ENCODE data around the gene C6orf141.
"Not testable (repeated sequence)": the region's sequence is repeated elsewhere in the genome, so short reads cannot be mapped to it uniquely, and the experiment has no call there.

The C6orf141 gene

DNA sequence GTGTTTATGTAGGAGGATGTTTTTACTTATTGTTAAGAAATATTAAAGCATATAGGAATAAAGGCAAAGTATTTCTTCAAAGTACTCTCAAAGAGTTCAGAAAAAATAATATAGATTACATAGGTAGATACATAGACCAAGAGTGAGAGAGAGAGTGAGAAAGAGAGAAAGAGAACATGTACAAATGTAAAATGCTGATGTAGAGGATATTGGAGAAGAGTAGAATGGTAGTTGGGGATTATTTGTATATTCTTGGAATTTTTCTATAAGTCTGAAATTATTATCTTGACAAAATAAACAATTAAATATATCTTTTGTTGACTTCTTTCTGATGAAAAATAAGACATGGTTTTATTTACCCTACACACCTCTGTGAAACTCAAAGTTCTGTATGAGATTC, 29.2 kb downstream of the C6orf141 start:
- DNase-seq = no peak

DNA sequence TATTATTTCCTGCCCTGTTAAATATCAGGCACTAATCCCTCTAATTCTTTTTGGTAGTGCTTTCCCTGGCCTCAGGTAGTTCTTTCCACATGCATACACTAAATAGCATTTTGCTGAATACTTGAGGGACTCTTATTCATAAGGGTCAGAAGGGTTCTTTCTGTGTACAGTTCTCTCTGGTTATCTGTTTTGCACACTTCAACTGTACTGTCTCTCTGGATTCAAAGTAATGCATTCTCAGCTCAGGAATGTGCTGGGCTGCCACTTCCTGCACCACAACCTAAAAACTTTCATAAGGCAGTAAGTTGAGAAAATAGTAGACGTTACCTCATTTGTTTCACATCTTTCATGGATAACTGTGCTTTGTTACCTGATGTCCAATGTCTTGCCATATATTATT, 32.1 kb downstream of the C6orf141 start:
- no peak for DNase-seq

DNA sequence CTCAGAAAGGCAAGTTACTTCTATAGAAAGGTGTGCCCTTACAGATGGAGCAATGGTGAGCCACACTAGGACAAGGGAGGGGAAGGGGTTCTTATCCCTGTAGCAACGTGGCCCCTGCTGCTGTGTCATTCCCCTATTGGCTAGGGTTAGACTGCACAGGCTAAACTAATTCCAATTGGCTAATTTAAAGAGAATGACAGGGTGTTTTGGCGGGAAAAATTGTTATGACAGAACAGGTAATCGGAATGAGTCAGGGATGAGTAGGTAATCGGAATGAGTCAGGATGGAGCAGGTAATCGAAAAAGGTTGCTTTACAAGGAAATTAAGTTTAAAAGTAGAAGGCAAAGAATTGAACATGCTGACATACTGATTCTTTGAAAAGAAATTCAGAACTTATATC, 36.8 kb downstream of the C6orf141 start:
- DNase-seq = not testable (repeated sequence)

All from activated CD4-positive, alpha-beta T cell treated with anti-CD3 and anti-CD28 coated beads, Interleukin-2, amount 50 U/mL, for 16 hours (primary cell).